PFSK-1 (cell line): ENCODE measurements around the gene STBD1.

Source experiments
- FOXP2 ChIP-seq: optimal IDR thresholded peaks from 2 replicates; pipeline ENCODE3; 2011; ENCODE audit warnings: borderline replicate concordance, control low read depth, inconsistent platforms; ENCODE audit not compliant: insufficient read depth; ENCODE audit errors: extremely low read length, extremely low read depth
- POLR2AphosphoS5 ChIP-seq: IDR thresholded peaks from 2 replicates; pipeline ENCODE4 v1.6.1; 2012; ENCODE audit warnings: low read depth, mild to moderate bottlenecking, control low read depth, low read length, moderate library complexity
- SIN3A ChIP-seq: IDR thresholded peaks from 2 replicates; pipeline ENCODE4 v1.6.1; 2012; ENCODE audit warnings: mild to moderate bottlenecking, low read length, moderate library complexity, borderline replicate concordance; ENCODE audit not compliant: insufficient read depth
- TAF1 ChIP-seq: IDR thresholded peaks from 2 replicates; pipeline ENCODE4 v1.6.1; 2012; ENCODE audit warnings: low read length, control low read depth, borderline replicate concordance; ENCODE audit not compliant: insufficient read depth
- TF ChIP-seq, protein P1 (sequence below), 2 experiments: IDR thresholded peaks; 2 replicates each; pipeline versions ENCODE4 v1.6.1 to v1.8.0; 2011 to 2012; ENCODE audit warnings: low read depth in 2 of 2, low read length in 2 of 2, control low read depth in 1 of 2, inconsistent platforms in 1 of 2, mild to moderate bottlenecking in 1 of 2, moderate library complexity in 1 of 2; ENCODE audit not compliant: insufficient read depth in 1 of 2

Gene STBD1

DNA sequence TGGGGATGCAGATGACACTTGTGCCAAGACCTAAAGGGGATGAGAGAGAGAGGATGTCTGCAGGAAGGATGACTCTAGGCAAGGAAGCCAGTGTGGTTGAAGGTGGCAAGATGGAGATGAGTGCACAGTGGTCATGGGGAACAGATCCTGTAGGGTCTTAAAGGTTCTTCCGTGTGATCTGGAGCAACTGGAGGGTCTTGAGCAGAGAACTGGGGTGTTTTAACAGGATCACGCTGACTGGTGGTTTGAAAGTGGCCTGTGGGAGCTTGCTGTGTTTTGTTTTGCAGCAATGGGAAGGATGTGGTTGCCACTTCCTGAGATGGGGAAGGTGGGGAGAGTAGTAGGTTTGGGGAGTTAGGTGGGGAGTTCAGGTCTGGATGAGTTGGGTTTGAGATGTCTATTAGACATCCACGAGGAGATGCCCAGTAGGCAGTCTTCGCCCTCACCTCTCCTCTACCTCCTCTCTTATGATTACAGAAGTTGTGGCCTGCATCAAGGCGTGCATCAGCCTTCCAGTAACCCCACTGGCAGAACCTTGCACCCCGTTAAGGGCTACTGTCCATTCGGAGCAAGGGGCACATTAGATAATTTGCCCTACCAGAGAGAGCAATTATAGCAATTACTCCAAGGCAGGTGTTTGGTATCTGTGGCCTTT lies 1.4 kb upstream of the STBD1 start:
- TF ChIP-seq POLR2AphosphoS5, result no peak
- no peak for TF ChIP-seq TAF1
- TF ChIP-seq SIN3A, result no peak
- TF ChIP-seq FOXP2, result no peak
- TF ChIP-seq, protein P1, sequence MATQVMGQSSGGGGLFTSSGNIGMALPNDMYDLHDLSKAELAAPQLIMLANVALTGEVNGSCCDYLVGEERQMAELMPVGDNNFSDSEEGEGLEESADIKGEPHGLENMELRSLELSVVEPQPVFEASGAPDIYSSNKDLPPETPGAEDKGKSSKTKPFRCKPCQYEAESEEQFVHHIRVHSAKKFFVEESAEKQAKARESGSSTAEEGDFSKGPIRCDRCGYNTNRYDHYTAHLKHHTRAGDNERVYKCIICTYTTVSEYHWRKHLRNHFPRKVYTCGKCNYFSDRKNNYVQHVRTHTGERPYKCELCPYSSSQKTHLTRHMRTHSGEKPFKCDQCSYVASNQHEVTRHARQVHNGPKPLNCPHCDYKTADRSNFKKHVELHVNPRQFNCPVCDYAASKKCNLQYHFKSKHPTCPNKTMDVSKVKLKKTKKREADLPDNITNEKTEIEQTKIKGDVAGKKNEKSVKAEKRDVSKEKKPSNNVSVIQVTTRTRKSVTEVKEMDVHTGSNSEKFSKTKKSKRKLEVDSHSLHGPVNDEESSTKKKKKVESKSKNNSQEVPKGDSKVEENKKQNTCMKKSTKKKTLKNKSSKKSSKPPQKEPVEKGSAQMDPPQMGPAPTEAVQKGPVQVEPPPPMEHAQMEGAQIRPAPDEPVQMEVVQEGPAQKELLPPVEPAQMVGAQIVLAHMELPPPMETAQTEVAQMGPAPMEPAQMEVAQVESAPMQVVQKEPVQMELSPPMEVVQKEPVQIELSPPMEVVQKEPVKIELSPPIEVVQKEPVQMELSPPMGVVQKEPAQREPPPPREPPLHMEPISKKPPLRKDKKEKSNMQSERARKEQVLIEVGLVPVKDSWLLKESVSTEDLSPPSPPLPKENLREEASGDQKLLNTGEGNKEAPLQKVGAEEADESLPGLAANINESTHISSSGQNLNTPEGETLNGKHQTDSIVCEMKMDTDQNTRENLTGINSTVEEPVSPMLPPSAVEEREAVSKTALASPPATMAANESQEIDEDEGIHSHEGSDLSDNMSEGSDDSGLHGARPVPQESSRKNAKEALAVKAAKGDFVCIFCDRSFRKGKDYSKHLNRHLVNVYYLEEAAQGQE (IDR thresholded peaks at IDR 0.05; ENCODE audit: insufficient read depth in 1 of 2, low read depth in 2 of 2, low read length in 2 of 2), result no peak

DNA sequence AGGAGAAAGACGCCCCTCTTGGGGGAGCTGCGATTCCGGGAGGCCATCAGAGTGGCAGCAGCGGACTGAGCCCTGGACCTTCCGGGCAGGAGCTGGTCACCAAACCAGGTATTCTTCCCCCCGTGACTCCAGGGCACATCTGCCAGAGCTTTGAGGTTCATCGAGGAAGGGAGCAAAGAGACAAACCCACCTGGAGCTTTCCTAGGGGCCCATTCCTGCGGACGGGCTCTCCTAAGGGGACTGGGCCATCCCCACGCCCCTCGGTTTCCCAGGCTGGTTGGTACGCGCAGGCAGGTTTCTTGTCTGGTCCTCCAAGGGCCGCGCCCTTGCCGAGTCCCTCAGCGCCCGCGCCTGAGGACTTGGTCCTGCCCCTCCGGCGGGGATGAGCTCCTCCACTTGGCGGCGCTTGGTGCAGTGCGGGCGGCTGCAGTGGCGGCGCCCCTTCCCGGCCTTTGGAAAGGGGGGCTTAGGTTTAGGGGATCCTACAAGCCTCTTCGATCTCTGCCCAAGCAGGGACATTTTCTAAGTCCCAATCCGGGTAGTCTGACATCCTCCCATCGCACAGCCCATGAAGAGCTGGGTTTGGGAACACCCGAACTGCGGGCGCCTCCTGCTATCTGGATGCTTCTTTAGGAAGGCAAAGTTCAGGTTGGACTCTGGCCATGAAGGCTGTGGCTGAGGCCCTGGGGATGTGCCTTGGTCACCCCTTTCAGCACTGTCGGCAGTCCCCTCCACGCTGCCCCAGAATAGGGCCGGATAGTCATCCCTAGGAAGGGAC lies 538 bp downstream of the STBD1 start:
- TF ChIP-seq FOXP2 (no peak), TAF1 (no peak), SIN3A (no peak)
- TF ChIP-seq, protein P1 (IDR thresholded peaks at IDR 0.05; ENCODE audit: insufficient read depth in 1 of 2, low read depth in 2 of 2, low read length in 2 of 2), result no peak

DNA sequence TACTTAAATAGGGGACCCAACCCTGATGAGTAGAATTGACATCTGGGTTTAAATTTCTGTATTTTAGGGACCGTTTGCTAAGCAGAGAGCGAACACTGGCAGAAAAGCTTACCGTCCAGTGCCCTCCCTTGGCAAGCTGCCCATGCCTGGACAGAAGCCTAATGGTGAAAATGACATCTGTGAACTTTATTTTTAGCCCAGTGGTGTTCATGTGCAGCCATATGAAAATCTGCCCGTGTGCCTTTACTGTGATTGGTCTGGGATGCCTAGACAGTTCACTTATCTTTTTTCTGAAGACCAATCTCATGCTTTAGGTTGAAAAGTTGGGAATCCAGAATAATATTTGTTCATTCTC lies 1.1 kb downstream of the STBD1 start:
- TF ChIP-seq TAF1, result no peak

DNA sequence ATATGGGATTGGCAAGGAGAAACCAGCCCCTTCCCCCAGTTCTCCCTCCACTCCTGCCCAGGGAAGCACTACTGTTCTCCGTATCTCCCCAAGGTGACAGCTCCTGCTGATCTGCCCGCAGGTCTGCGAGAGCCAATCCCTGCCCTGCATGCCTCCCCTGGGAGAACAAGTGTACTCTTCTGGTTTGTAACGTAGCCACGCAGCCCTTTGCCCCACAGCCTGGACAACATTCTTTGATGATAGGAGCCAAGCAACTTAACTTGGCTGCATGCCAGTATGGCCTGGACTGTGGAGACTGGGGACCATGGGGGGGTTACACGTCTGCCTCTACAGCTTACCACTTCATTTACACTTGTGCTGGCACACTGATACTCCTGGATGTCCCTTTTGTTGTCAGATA lies 2.0 kb downstream of the STBD1 start:
- TF ChIP-seq FOXP2 (no peak), TAF1 (no peak), POLR2AphosphoS5 (no peak), SIN3A (no peak)
- TF ChIP-seq, protein P1 (IDR thresholded peaks at IDR 0.05; ENCODE audit: insufficient read depth in 1 of 2, low read depth in 2 of 2, low read length in 2 of 2), result no peak

DNA sequence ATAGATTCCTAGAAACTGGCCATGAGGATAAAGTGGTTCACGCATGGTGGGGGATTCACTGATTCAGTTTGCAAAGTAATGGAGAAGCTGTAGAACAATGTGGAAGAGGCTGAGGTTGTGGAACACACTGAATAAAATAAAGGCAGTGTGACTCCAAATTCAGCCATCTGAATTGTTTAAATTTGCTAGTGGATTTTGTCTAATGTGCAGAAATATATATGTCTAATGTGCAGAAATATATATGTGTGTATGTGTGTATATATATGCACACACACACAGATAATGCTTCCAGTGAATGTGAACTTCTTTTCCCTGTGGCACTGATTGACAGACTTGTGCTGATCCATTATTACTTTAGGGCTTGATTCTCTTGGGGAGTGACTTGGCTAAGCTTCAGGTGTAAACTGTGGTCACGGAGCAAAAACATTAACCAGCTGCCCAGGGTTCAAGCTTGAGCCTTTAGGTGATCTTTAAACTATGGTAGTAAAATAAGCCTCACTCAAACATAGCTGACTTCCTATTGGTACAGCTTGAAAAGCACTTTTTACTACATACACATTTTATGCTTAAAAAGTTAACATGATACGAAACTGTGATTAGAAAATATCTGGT lies 3.5 kb downstream of the STBD1 start:
- TF ChIP-seq, protein P1 (IDR thresholded peaks at IDR 0.05; ENCODE audit: insufficient read depth in 1 of 2, low read depth in 2 of 2, low read length in 2 of 2), result no peak
- TF ChIP-seq SIN3A (no peak), FOXP2 (no peak), TAF1 (no peak), POLR2AphosphoS5 (no peak)
